Spinal cord (tissue), 10 donors: ENCODE data around the gene MTOR. TPM values are rescaled to one million over a fixed set of nuclear protein-coding genes. Genes with fewer than 3 reads are reported as not detected.

Source experiments
- DNase-seq, 6 donors: peaks; one replicate each; pipeline versions ENCODE4 v3.0.0 to v3.0.0-alpha.2; 2013 to 2015; ENCODE audit warnings: low spot score in 6 of 6, low read depth in 4 of 6
- H3K27ac ChIP-seq: one replicate; pipeline ENCODE4 v1.5.1; 2013; ENCODE audit warnings: low read depth, low read length, control low read depth
- H3K27me3 ChIP-seq: one replicate; pipeline ENCODE4 v1.6.1; 2013; ENCODE audit warnings: low read length; ENCODE audit not compliant: control insufficient read depth, insufficient read depth
- H3K36me3 ChIP-seq: one replicate; pipeline ENCODE4 v1.6.1; 2013; ENCODE audit warnings: low read length; ENCODE audit not compliant: control insufficient read depth, insufficient read depth
- H3K4me1 ChIP-seq: one replicate; pipeline ENCODE4 v1.6.1; 2013; ENCODE audit warnings: low read length; ENCODE audit not compliant: control insufficient read depth, insufficient read depth
- H3K4me3 ChIP-seq: one replicate; pipeline ENCODE4 v1.5.1; 2013; ENCODE audit warnings: low read depth, low read length, control low read depth
- H3K9me3 ChIP-seq: one replicate; pipeline ENCODE4 v1.6.1; 2013; ENCODE audit warnings: low read length; ENCODE audit not compliant: control insufficient read depth, insufficient read depth
- WGBS: methylation state at CpG from one replicate; pipeline ENCODE4 v1.1.5; 2013; ENCODE audit warnings: missing lambda C conversion rate; ENCODE audit not compliant: insufficient coverage; 5-methylcytosine and 5-hydroxymethylcytosine counted together
- polyA plus RNA-seq, 2 donors: library from polyadenylated mRNA; unstranded; fragments of 120-200 nt; gene quantifications; one replicate each; pipeline ENCODE4 v1.2.1, GENCODE V29; 2013; ENCODE audit not compliant: insufficient read length in 2 of 2
- total RNA-seq, 2 donors: library from RNA; depleted of rRNA in 1 of 2; stranded (reverse); fragments of 120-200 nt in 1 of 2; fragments of >200 nt in 1 of 2; gene quantifications; one replicate each; pipeline versions ENCODE4 v1.2.3 to v1.2.4, GENCODE V29; 2013 to 2014
- donor health status: healthy.

The MTOR gene
- total and polyA plus RNA-seq, 4 donors, result 44.2 to 50.8 (median 47.6) TPM

GRCh38 chr1:11145741-11146140, 116.6 kb downstream of the MTOR start:
- DNase-seq, result no peak
- no peaks in the 10 kb centered on the region for H3K27me3 ChIP-seq
- H3K4me1 ChIP-seq, result no peaks in the 10 kb centered on the region
- no peak overlapping the region for H3K27ac ChIP-seq
- WGBS, result 81% methylated on average over 4 of the region's 6 CpGs
- H3K9me3 ChIP-seq, result no peaks in the 10 kb centered on the region
- H3K36me3 ChIP-seq, result peaks cover 35% of the 10 kb centered on the region
- H3K4me3 ChIP-seq, result no peak overlapping the region

GRCh38 chr1:11144570-11145256, 117.6 kb downstream of the MTOR start:
- Histone ChIP-seq H3K27me3 (no peaks in the 10 kb centered on the region), H3K27ac (no peak overlapping the region), H3K4me3 (no peak overlapping the region), H3K9me3 (no peaks in the 10 kb centered on the region), H3K36me3 (peaks cover 35% of the 10 kb centered on the region), H3K4me1 (no peaks in the 10 kb centered on the region)
- peak in 1 of 6 donors; percentile 82 for DNase-seq
- WGBS, result 82% methylated on average over 7 of the region's 12 CpGs

- Histone ChIP-seq H3K4me1 (no peaks in the 10 kb centered on the region), H3K36me3 (peaks cover 35% of the 10 kb centered on the region), H3K9me3 (no peaks in the 10 kb centered on the region), H3K27ac (no peak overlapping the region), H3K4me3 (no peak overlapping the region), H3K27me3 (no peaks in the 10 kb centered on the region)
- 83% methylated on average over 1 of the region's 2 CpGs for WGBS
- DNase-seq, result no peak
Observed at GRCh38 chr1:11143907-11144306, 118.4 kb downstream of the MTOR start.

GRCh38 chr1:11143401-11143800, 119.0 kb downstream of the MTOR start:
- Histone ChIP-seq H3K4me1 (no peaks in the 10 kb centered on the region), H3K27ac (no peak overlapping the region), H3K27me3 (no peaks in the 10 kb centered on the region), H3K4me3 (no peak overlapping the region), H3K9me3 (no peaks in the 10 kb centered on the region), H3K36me3 (peaks cover 32% of the 10 kb centered on the region)
- DNase-seq, result no peak
- 98% methylated on average over 4 of the region's 5 CpGs for WGBS

- WGBS, result 86% methylated on average over 1 of the region's 4 CpGs
Observed at GRCh38 chr1:11142618-11143391, 119.5 kb downstream of the MTOR start.

GRCh38 chr1:11138952-11139351, 123.4 kb downstream of the MTOR start:
- H3K4me3 ChIP-seq, result no peak overlapping the region
- peaks cover 31% of the 10 kb centered on the region for H3K36me3 ChIP-seq
- no peaks in the 10 kb centered on the region for H3K9me3 ChIP-seq
- H3K27ac ChIP-seq, result no peak overlapping the region
- 93% methylated on average over 3 of the region's 3 CpGs for WGBS
- no peaks in the 10 kb centered on the region for H3K27me3 ChIP-seq
- peaks cover 5% of the 10 kb centered on the region for H3K4me1 ChIP-seq
- DNase-seq, result no peak

More at GRCh38 chr1:11142618-11143391, 119.5 kb downstream of the MTOR start:
- Histone ChIP-seq H3K4me3 (no peak overlapping the region), H3K27me3 (no peaks in the 10 kb centered on the region), H3K36me3 (peaks cover 32% of the 10 kb centered on the region), H3K9me3 (no peaks in the 10 kb centered on the region), H3K4me1 (no peaks in the 10 kb centered on the region), H3K27ac (no peak overlapping the region)
- DNase-seq, result no peak

- Histone ChIP-seq H3K27me3 (no peaks in the 10 kb centered on the region), H3K36me3 (peaks cover 32% of the 10 kb centered on the region), H3K4me1 (peaks cover 5% of the 10 kb centered on the region), H3K9me3 (no peaks in the 10 kb centered on the region), H3K4me3 (no peak overlapping the region), H3K27ac (no peak overlapping the region)
- no peak for DNase-seq
- 100% methylated on average over 1 of the region's 1 CpG for WGBS
Observed at GRCh38 chr1:11138029-11138428, 124.3 kb downstream of the MTOR start.

- no peaks in the 10 kb centered on the region for H3K9me3 ChIP-seq
- peak in 1 of 6 donors; percentile 25 for DNase-seq
- peaks cover 47% of the 10 kb centered on the region for H3K36me3 ChIP-seq
- peaks cover 8% of the 10 kb centered on the region for H3K4me1 ChIP-seq
- H3K27ac ChIP-seq, result no peak overlapping the region
- no CpG with 5 or more reads among the region's 5 CpGs for WGBS
- H3K4me3 ChIP-seq, result no peak overlapping the region
- H3K27me3 ChIP-seq, result no peaks in the 10 kb centered on the region
Observed at GRCh38 chr1:11134898-11135266, 127.5 kb downstream of the MTOR start.

GRCh38 chr1:11134251-11134897, 128.0 kb downstream of the MTOR start:
- peak in 2 of 6 donors; percentile 54 to 79 for DNase-seq
- peaks cover 8% of the 10 kb centered on the region for H3K4me1 ChIP-seq
- peak overlapping the region; percentile 19 for H3K27ac ChIP-seq
- peaks cover 48% of the 10 kb centered on the region for H3K36me3 ChIP-seq
- H3K9me3 ChIP-seq, result no peaks in the 10 kb centered on the region
- 20% methylated on average over 5 of the region's 5 CpGs for WGBS
- no peaks in the 10 kb centered on the region for H3K27me3 ChIP-seq
- no peak overlapping the region for H3K4me3 ChIP-seq
